GM23338 (cell line): ENCODE measurements around the gene RRP36. TPM values are rescaled to one million over a fixed set of nuclear protein-coding genes. Genes with fewer than 3 reads are reported as not detected.

Experiments
- ATAC-seq: fragments of 200-7000 bp; cut with Tn5 transposase; 3 replicates; pipeline ENCODE4 v1.9.1; 2020
- DNase-seq: peaks from one replicate; pipeline ENCODE4 v3.0.0-alpha.2; 2015; ENCODE audit warnings: low spot score
- H2AFZ ChIP-seq: fragments of 200-600 bp; sonication (generic); 2 replicates; pipeline ENCODE4 v1.8.0; 2016; ENCODE audit warnings: antibody characterized with exemption, mild to moderate bottlenecking, moderate library complexity
- H3F3A ChIP-seq: fragments of 200-600 bp; sonication (generic); replicated peaks from 2 replicates; pipeline ENCODE4 v1.8.0; 2017; ENCODE audit warnings: antibody characterized with exemption, mixed run types, low read depth
- H3K27ac ChIP-seq: fragments of 200-600 bp; sonication (generic); 2 replicates; pipeline ENCODE4 v1.6.1; 2016; ENCODE audit warnings: low read depth
- H3K27me3 ChIP-seq: fragments of 200-600 bp; sonication (generic); 2 replicates; pipeline ENCODE4 v1.8.0; 2016; ENCODE audit warnings: mild to moderate bottlenecking, mixed run types, moderate library complexity; ENCODE audit not compliant: insufficient read depth
- H3K36me3 ChIP-seq: fragments of 200-600 bp; sonication (generic); 2 replicates; pipeline ENCODE4 v1.8.0; 2016; ENCODE audit warnings: mild to moderate bottlenecking; ENCODE audit not compliant: insufficient read depth
- H3K4me1 ChIP-seq: fragments of 200-600 bp; sonication (generic); 2 replicates; pipeline ENCODE4 v1.8.0; 2016; ENCODE audit warnings: mild to moderate bottlenecking, moderate library complexity; ENCODE audit not compliant: insufficient read depth
- H3K4me2 ChIP-seq: fragments of 200-600 bp; sonication (generic); 2 replicates; pipeline ENCODE4 v1.7.1; 2017; ENCODE audit warnings: mixed run types
- H3K4me3 ChIP-seq: fragments of 200-600 bp; sonication (generic); 2 replicates; pipeline ENCODE4 v1.6.1; 2016; ENCODE audit warnings: mixed run types
- H3K79me2 ChIP-seq: fragments of 200-600 bp; sonication (generic); replicated peaks from 2 replicates; pipeline ENCODE4 v1.8.0; 2017; ENCODE audit warnings: mild to moderate bottlenecking; ENCODE audit not compliant: insufficient read depth
- H3K9me2 ChIP-seq: fragments of 200-600 bp; sonication (generic); 2 replicates; pipeline ENCODE4 v1.8.0; 2017; ENCODE audit not compliant: insufficient read depth
- H4K20me1 ChIP-seq: fragments of 200-600 bp; sonication (generic); replicated peaks from 2 replicates; pipeline ENCODE4 v1.8.0; 2017; ENCODE audit warnings: mild to moderate bottlenecking; ENCODE audit not compliant: insufficient read depth
- H3K27ac Mint-ChIP-seq: 2 replicates; pipeline ENCODE4 v1.8.0; 2020; ENCODE audit warnings: inconsistent platforms, mild to moderate bottlenecking, moderate library complexity, mixed read lengths
- H3K27me3 Mint-ChIP-seq: 3 replicates; pipeline ENCODE4 v1.8.0; 2022; ENCODE audit warnings: low read depth, mild to moderate bottlenecking, moderate library complexity, mixed read lengths, inconsistent platforms; ENCODE audit not compliant: insufficient read depth, poor library complexity
- H3K36me3 Mint-ChIP-seq: 3 replicates; pipeline ENCODE4 v1.8.0; 2021; ENCODE audit warnings: low read depth, mild to moderate bottlenecking, inconsistent platforms, moderate library complexity, mixed read lengths
- H3K4me1 Mint-ChIP-seq: 3 replicates; pipeline ENCODE4 v1.8.0; 2020; ENCODE audit warnings: mild to moderate bottlenecking, inconsistent platforms, mixed read lengths
- H3K4me3 Mint-ChIP-seq: 3 replicates; pipeline ENCODE4 v1.8.0; 2021; ENCODE audit warnings: moderate library complexity, mild to moderate bottlenecking, inconsistent platforms, mixed read lengths
- H3K9me3 Mint-ChIP-seq: 3 replicates; pipeline ENCODE4 v1.8.0; 2020; ENCODE audit warnings: moderate library complexity, mild to moderate bottlenecking, inconsistent platforms, mixed read lengths
- CREB1 ChIP-seq: fragments of 250-450 bp; sonication (Bioruptor Pico); IDR thresholded peaks from 2 replicates; pipeline ENCODE4 v1.5.0; 2020; ENCODE audit warnings: low read depth, mild to moderate bottlenecking, moderate library complexity
- CTCF ChIP-seq, 2 experiments: fragments of 200-600 bp in 1 of 2; sonication (generic) in 1 of 2; conservative IDR thresholded peaks; 2 replicates each; pipeline versions ENCODE4 v1.5.1 to v1.6.1; 2016 to 2017; ENCODE audit warnings: antibody characterized with exemption in 2 of 2, low read depth in 2 of 2, mild to moderate bottlenecking in 2 of 2, moderate library complexity in 1 of 2
- ZNF114 ChIP-seq: fragments of 250-450 bp; sonication (Bioruptor Pico); IDR thresholded peaks from 2 replicates; pipeline ENCODE4 v1.5.0; 2020; ENCODE audit warnings: mild to moderate bottlenecking, moderate library complexity
- ZNF331 ChIP-seq: fragments of 250-450 bp; sonication (Bioruptor Pico); IDR thresholded peaks from 2 replicates; pipeline ENCODE4 v1.5.0; 2020; ENCODE audit warnings: low read depth, mild to moderate bottlenecking, moderate library complexity
- ZNF462 ChIP-seq: fragments of 250-450 bp; sonication (Bioruptor Pico); IDR thresholded peaks from 2 replicates; pipeline ENCODE4 v1.5.0; 2020; ENCODE audit warnings: mild to moderate bottlenecking, moderate library complexity
- polyA plus RNA-seq: library from polyadenylated mRNA; unstranded; fragments of >200 nt; fragmentation: Nextera tagmentation; extraction: Ambion mirVana; gene quantifications from 2 replicates; pipeline ENCODE4 v1.2.1, GENCODE V29; 2016
- total RNA-seq: library from RNA; depleted of rRNA; stranded (reverse); fragments of >200 nt; shearing (Covaris generic); gene quantifications from 2 replicates; pipeline ENCODE4 v1.2.3, GENCODE V29; 2014
- TF ChIP-seq, protein P1 (sequence below): IDR thresholded peaks from 2 replicates; pipeline ENCODE4 v1.6.1; 2016; ENCODE audit warnings: antibody characterized with exemption
- TF ChIP-seq, protein P2 (sequence below): IDR thresholded peaks from one replicate; pipeline ENCODE4 v1.6.1; 2018; ENCODE audit warnings: antibody characterized with exemption; ENCODE audit not compliant: unreplicated experiment

The RRP36 gene
- total and polyA plus RNA-seq, 2 experiments from 2014 or later: 64.7 to 106 TPM

DNA sequence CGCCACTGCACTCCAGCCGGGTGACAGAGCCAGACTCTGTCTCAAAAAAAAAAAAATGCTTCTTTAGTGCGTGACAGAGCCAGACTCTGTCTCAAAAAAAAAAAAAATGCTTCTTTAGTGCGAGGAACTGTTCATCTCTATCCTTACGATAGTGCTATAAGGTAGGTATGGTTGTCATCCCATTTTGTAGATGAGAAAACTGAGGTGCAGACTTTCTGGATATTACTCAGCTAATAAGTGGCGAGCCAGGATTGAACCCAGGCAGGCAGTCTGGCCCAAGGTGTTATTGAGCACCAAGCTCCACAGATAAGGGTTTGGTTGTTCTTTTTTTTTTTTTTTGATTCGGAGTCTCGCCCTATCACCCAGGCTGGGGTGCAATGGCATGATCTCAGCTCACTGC is 19.6 kb upstream of the RRP36 start:
- Mint-ChIP-seq H3K4me1 (peaks cover 4% of the 10 kb centered on the region; the same call in 2 of the 3 replicates), H3K36me3 (peaks cover 7% of the 10 kb centered on the region; the same call in 2 of the 3 replicates), H3K4me3 (no peak overlapping the region), H3K9me3 (no peaks in the 10 kb centered on the region), H3K27ac (no peak overlapping the region), H3K27me3 (peaks cover 1% of the 10 kb centered on the region)
- H2AFZ ChIP-seq: no peak overlapping the region
- 0 out of 2 replicates have a peak, but pooled peaks cover 5% of the 10 kb centered on the region for H3K4me1 ChIP-seq
- no peaks in the 10 kb centered on the region for H3F3A ChIP-seq
- no peak overlapping the region for H3K4me3 ChIP-seq
- no peak for DNase-seq
- peaks cover 10% of the 10 kb centered on the region for H4K20me1 ChIP-seq
- no peaks in the 10 kb centered on the region for H3K79me2 ChIP-seq
- H3K36me3 ChIP-seq: no peaks in the 10 kb centered on the region
- no peak for ATAC-seq
- no peak overlapping the region for H3K27ac ChIP-seq
- no peak for TF ChIP-seq ZNF331 (CRISPR knock-in tag)
- TF ChIP-seq, protein P1, sequence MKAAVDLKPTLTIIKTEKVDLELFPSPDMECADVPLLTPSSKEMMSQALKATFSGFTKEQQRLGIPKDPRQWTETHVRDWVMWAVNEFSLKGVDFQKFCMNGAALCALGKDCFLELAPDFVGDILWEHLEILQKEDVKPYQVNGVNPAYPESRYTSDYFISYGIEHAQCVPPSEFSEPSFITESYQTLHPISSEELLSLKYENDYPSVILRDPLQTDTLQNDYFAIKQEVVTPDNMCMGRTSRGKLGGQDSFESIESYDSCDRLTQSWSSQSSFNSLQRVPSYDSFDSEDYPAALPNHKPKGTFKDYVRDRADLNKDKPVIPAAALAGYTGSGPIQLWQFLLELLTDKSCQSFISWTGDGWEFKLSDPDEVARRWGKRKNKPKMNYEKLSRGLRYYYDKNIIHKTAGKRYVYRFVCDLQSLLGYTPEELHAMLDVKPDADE: no peak
- TF ChIP-seq CREB1 (CRISPR knock-in tag): no peak
- TF ChIP-seq ZNF462 (CRISPR knock-in tag): no peak
- TF ChIP-seq, protein P2, sequence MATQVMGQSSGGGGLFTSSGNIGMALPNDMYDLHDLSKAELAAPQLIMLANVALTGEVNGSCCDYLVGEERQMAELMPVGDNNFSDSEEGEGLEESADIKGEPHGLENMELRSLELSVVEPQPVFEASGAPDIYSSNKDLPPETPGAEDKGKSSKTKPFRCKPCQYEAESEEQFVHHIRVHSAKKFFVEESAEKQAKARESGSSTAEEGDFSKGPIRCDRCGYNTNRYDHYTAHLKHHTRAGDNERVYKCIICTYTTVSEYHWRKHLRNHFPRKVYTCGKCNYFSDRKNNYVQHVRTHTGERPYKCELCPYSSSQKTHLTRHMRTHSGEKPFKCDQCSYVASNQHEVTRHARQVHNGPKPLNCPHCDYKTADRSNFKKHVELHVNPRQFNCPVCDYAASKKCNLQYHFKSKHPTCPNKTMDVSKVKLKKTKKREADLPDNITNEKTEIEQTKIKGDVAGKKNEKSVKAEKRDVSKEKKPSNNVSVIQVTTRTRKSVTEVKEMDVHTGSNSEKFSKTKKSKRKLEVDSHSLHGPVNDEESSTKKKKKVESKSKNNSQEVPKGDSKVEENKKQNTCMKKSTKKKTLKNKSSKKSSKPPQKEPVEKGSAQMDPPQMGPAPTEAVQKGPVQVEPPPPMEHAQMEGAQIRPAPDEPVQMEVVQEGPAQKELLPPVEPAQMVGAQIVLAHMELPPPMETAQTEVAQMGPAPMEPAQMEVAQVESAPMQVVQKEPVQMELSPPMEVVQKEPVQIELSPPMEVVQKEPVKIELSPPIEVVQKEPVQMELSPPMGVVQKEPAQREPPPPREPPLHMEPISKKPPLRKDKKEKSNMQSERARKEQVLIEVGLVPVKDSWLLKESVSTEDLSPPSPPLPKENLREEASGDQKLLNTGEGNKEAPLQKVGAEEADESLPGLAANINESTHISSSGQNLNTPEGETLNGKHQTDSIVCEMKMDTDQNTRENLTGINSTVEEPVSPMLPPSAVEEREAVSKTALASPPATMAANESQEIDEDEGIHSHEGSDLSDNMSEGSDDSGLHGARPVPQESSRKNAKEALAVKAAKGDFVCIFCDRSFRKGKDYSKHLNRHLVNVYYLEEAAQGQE: no peak
- no peak for TF ChIP-seq ZNF114 (CRISPR knock-in tag)
- TF ChIP-seq CTCF (conservative IDR thresholded peaks at IDR 0.05; ENCODE audit: low read depth in 2 of 2): no peak
- H3K27me3 ChIP-seq: no peaks in the 10 kb centered on the region
- no peaks in the 10 kb centered on the region for H3K9me2 ChIP-seq
- no peak overlapping the region for H3K4me2 ChIP-seq
